GM12878 (cell line): Measurements from ENCODE around the gene VWA3A. TPM values are rescaled to one million over a fixed set of nuclear protein-coding genes. Genes with fewer than 3 reads are reported as not detected.

Experiments
- ATAC-seq: fragments of 200-7000 bp; cut with Tn5 transposase; 3 replicates; pipeline ENCODE4 v1.9.1; 2020; ENCODE audit warnings: mild to moderate bottlenecking, moderate library complexity
- BruUV-seq: library from RNA; stranded (reverse); fragments of 400-500 nt; replicated peaks from 2 replicates; lab custom pipeline; 2021; lab: Mats Ljungman, UMichigan
- CTCF ChIA-PET: fragments of 300-600 bp; sonication (Branson Sonifier 250); formaldehyde crosslinking; extraction: SDS; loops from one replicate; lab custom pipeline; 2021; ENCODE audit warnings: inconsistent platforms; lab: Yijun Ruan, JAX
- POLR2A ChIA-PET: fragments of 350-600 bp; formaldehyde crosslinking; extraction: SDS; loops from one replicate; lab custom pipeline; 2021; ENCODE audit warnings: inconsistent platforms; lab: Charles Lee
- RAD21 ChIA-PET: fragments of 300-600 bp; sonication (Branson Sonifier 250); formaldehyde crosslinking; loops from one replicate; lab custom pipeline; 2023; ENCODE audit warnings: antibody characterized with exemption; ENCODE audit not compliant: unreplicated experiment; lab: Charles Lee
- SMC1A ChIA-PET: fragments of 300-600 bp; sonication (Branson Sonifier 250); formaldehyde crosslinking; loops from one replicate; lab custom pipeline; 2023; ENCODE audit not compliant: unreplicated experiment, uncharacterized antibody; lab: Charles Lee
- DNase-seq: peaks from one replicate; pipeline ENCODE4 v3.0.0-alpha.2; 2011; ENCODE audit warnings: low read depth, low spot score
- FAIRE-seq: peaks from 3 replicates; lab custom pipeline; 2011; peaks lifted over from hg19 to GRCh38; lab: Jason Lieb, UNC
- H2AFZ ChIP-seq: 2 replicates; pipeline ENCODE4 v1.6.0; 2011; ENCODE audit warnings: low read depth, low read length, control low read depth; ENCODE audit not compliant: control insufficient read depth
- H3K27ac ChIP-seq: 2 replicates; pipeline ENCODE4 v1.5.1; 2011; ENCODE audit warnings: control low read depth; ENCODE audit not compliant: control insufficient read depth, insufficient read depth
- H3K27me3 ChIP-seq, 2 experiments: replicated peaks in 1 of 2; 2 replicates each; pipeline versions ENCODE4 v1.6.0 to v1.6.1; 2011; ENCODE audit warnings: low read length in 1 of 2; ENCODE audit not compliant: control insufficient read depth in 2 of 2, insufficient read depth in 2 of 2
- H3K36me3 ChIP-seq, 2 experiments: 2 replicates each; pipeline ENCODE4 v1.5.1; 2011; ENCODE audit warnings: low read length in 1 of 2; ENCODE audit not compliant: control insufficient read depth in 2 of 2, insufficient read depth in 2 of 2
- H3K4me1 ChIP-seq: 2 replicates; pipeline ENCODE4 v1.6.1; 2011; ENCODE audit warnings: mild to moderate bottlenecking, low read length, moderate library complexity, mixed read lengths; ENCODE audit not compliant: control insufficient read depth, insufficient read depth
- H3K4me2 ChIP-seq: 2 replicates; pipeline ENCODE4 v1.6.0; 2011; ENCODE audit warnings: control low read depth; ENCODE audit not compliant: control insufficient read depth, insufficient read depth
- H3K4me3 ChIP-seq: fragments of 200-600 bp; sonication (generic); 2 replicates; pipeline ENCODE4 v1.5.1; 2016
- H3K79me2 ChIP-seq: 2 replicates; pipeline ENCODE4 v1.6.0; 2011; ENCODE audit warnings: low read length; ENCODE audit not compliant: control insufficient read depth, insufficient read depth
- H3K9ac ChIP-seq: 2 replicates; pipeline ENCODE4 v1.8.0; 2011; ENCODE audit warnings: low read length, control low read depth, mixed read lengths; ENCODE audit not compliant: control insufficient read depth, insufficient read depth
- H3K9me3 ChIP-seq: replicated peaks from 3 replicates; pipeline ENCODE4 v1.5.1; 2011; ENCODE audit warnings: mild to moderate bottlenecking, low read length; ENCODE audit not compliant: control insufficient read depth, insufficient read depth
- H4K20me1 ChIP-seq: 2 replicates; pipeline ENCODE4 v1.6.0; 2011; ENCODE audit not compliant: control insufficient read depth, insufficient read depth
- BCL11A ChIP-seq: IDR thresholded peaks from 2 replicates; pipeline ENCODE4 v1.6.1; 2011; ENCODE audit warnings: low read depth, low read length
- BRCA1 ChIP-seq: IDR thresholded peaks from 2 replicates; pipeline ENCODE4 v1.6.1; 2011; ENCODE audit warnings: low read depth, low read length, improper control_type of control experiment
- CBX5 ChIP-seq: sonication (generic); IDR thresholded peaks from 2 replicates; pipeline ENCODE4 v1.6.1; 2016; ENCODE audit warnings: low read depth, moderate library complexity, mild to moderate bottlenecking, inconsistent platforms
- EP300 ChIP-seq, 2 experiments: fragments of 150-350 bp in 1 of 2; IDR thresholded peaks; 2 replicates each; pipeline ENCODE4 v1.6.1; 2011 to 2012; ENCODE audit warnings: low read depth in 2 of 2, low read length in 2 of 2, borderline replicate concordance in 1 of 2, improper control_type of control experiment in 1 of 2, inconsistent platforms in 1 of 2; ENCODE audit not compliant: control insufficient read depth in 1 of 2
- HDAC6 ChIP-seq: fragments of 200-600 bp; sonication (generic); IDR thresholded peaks from one replicate; pipeline ENCODE4 v1.8.0; 2017; ENCODE audit warnings: antibody characterized with exemption; ENCODE audit not compliant: unreplicated experiment
- IKZF1 ChIP-seq: fragments of 450-650 bp; conservative IDR thresholded peaks from 2 replicates; pipeline ENCODE4 v1.6.1; 2017; ENCODE audit warnings: antibody characterized with exemption, mild to moderate bottlenecking
- MEF2B ChIP-seq: fragments of 450-650 bp; IDR thresholded peaks from 2 replicates; pipeline ENCODE4 v1.6.1; 2018; ENCODE audit warnings: mild to moderate bottlenecking, moderate library complexity; ENCODE audit not compliant: partially characterized antibody, poor library complexity, severe bottlenecking
- MXI1 ChIP-seq: fragments of 150-350 bp; IDR thresholded peaks from 2 replicates; pipeline ENCODE4 v1.6.1; 2011; ENCODE audit warnings: low read depth, mild to moderate bottlenecking, inconsistent platforms, low read length, improper control_type of control experiment
- PAX5 ChIP-seq: IDR thresholded peaks from 2 replicates; pipeline ENCODE4 v1.6.1; 2011; ENCODE audit warnings: low read depth, low read length, borderline replicate concordance
- SMC3 ChIP-seq: IDR thresholded peaks from 2 replicates; pipeline ENCODE4 v1.6.1; 2011; ENCODE audit warnings: low read length, improper control_type of control experiment, borderline replicate concordance
- in situ Hi-C: fragments of 300-500 bp; cut with MboI; formaldehyde crosslinking; loops from 9 replicates; pipeline ENCODE4 v1.14.3; 2018; ENCODE audit warnings: mixed read lengths
- intact Hi-C: fragments of 100-400 bp; cut with micrococcal nuclease; formaldehyde crosslinking; loops from one replicate; pipeline ENCODE4 v1.14.2; 2022; ENCODE audit not compliant: unreplicated experiment
- polyA plus RNA-seq, 11 experiments: library from polyadenylated mRNA; depleted of rRNA in 4 of 11; unstranded in 6 of 11; stranded (reverse) in 5 of 11; fragments of >200 nt; fragmentation: Nextera tagmentation in 4 of 11; fragmentation: Illumina TruSeq in 1 of 11; extraction: Ambion mirVana in 4 of 11; extraction: Trizol in 1 of 11; gene quantifications; 1 replicate in 1 of 11; 2 replicates in 10 of 11; pipeline versions ENCODE4 v1.2.1 to v1.2.3, GENCODE V29; 2011 to 2016; ENCODE audit warnings: inconsistent platforms in 2 of 11, missing spikeins in 2 of 11, low read depth in 1 of 11
- total RNA-seq, 4 experiments: library from RNA; depleted of rRNA in 3 of 4; stranded (reverse); fragments of >200 nt in 3 of 4; fragmentation: Illumina TruSeq in 1 of 4; extraction: Trizol in 1 of 4; gene quantifications; 2 replicates each; pipeline versions ENCODE4 v1.2.1 to v1.2.3, GENCODE V29; 2013 to 2021

The VWA3A gene
- total and polyA plus RNA-seq, 10 of the 15 experiments (the other 5 are each of a cell fraction or from before 2014, with no cell fraction given), result 0.01 TPM; not detected in 9

- ChIA-PET POLR2A (no interaction called here), CTCF (interaction anchor here (1.4 kb wide), 1 partner anchor 83 kb away, joined by 4 read pairs; no protein-coding TSS in a partner anchor), SMC1A (no interaction called here), RAD21 (no interaction called here)
- TF ChIP-seq HDAC6 (no peak), IKZF1 (no peak), CBX5 (no peak), EP300 (IDR thresholded peaks at IDR 0.05; ENCODE audit: borderline replicate concordance in 1 of 2, control insufficient read depth in 1 of 2, low read depth in 2 of 2, low read length in 2 of 2) (no peak), BCL11A (no peak), BRCA1 (no peak), MXI1 (no peak), MEF2B (no peak), PAX5 (no peak), SMC3 (no peak)
- DNase-seq (no peak), ATAC-seq (no peak), FAIRE-seq (no peak)
- Histone ChIP-seq H2AFZ (no peak overlapping the region), H3K27me3 (peaks cover 0 to 3% of the 10 kb centered on the region in 2 experiments; a peak in 3 of 4 replicates), H3K9ac (no peak overlapping the region), H3K4me3 (no peak overlapping the region), H3K27ac (no peak overlapping the region), H3K4me1 (no peaks in the 10 kb centered on the region), H3K36me3 (no peaks in the 10 kb centered on the region), H3K4me2 (no peak overlapping the region), H4K20me1 (no peaks in the 10 kb centered on the region; the same call in 1 of the 2 replicates), H3K79me2 (no peaks in the 10 kb centered on the region), H3K9me3 (no peaks in the 10 kb centered on the region)
- in situ Hi-C loops, result no loop called here
- no TSS peak for BruUV-seq
- intact Hi-C loops, result no loop called here
These were observed 69.1 kb downstream of the VWA3A start for GRCh38 chr16:22161401-22161800.
